HUDEP-2 (cell line): ENCODE results near the gene DUSP6.

ENCODE experiments used
- DNase-seq, 76 experiments: peaks; one replicate each; lab custom pipeline; 2025; ENCODE audit not compliant: unreplicated experiment in 76 of 76; lab: John Stamatoyannopoulos, UW

The DUSP6 gene

GRCh38 chr12:89305373-89305772, 46.9 kb downstream of the DUSP6 start:
- no peak for DNase-seq

GRCh38 chr12:89299931-89300330, 52.4 kb downstream of the DUSP6 start:
- DNase-seq = peak in 4 of 76 experiments; percentile 4 to 18 (median 6)

GRCh38 chr12:89299417-89299816, 52.9 kb downstream of the DUSP6 start:
- no peak for DNase-seq
